Measurements from ENCODE around the gene SIDT1. TPM values are rescaled to one million over a fixed set of nuclear protein-coding genes. Genes with fewer than 3 reads are reported as not detected.

Gene SIDT1
- total RNA-seq, 1 experiment from 2014 or later, result 0.22 TPM

- TF ChIP-seq ZNF512 (CRISPR knock-in tag; IDR thresholded peaks at IDR 0.05; ENCODE audit: borderline replicate concordance) (no peak), CTCF (IDR thresholded peaks at IDR 0.05) (no peak), ZNF138 (CRISPR knock-in tag; conservative IDR thresholded peaks at IDR 0.05) (no peak), NFE2L1 (CRISPR knock-in tag; IDR thresholded peaks at IDR 0.05) (no peak), E2F1 (CRISPR knock-in tag; IDR thresholded peaks at IDR 0.05) (no peak), IRF1 (CRISPR knock-in tag; IDR thresholded peaks at IDR 0.05) (no peak), TCF7 (CRISPR knock-in tag; IDR thresholded peaks at IDR 0.05; ENCODE audit: low read depth) (no peak)
Measured at GRCh38 chr3:113600418-113601182, 68.2 kb downstream of the SIDT1 start (continued).

- H3K9me3 Mint-ChIP-seq, result no peaks in the 10 kb centered on the region
- ChIA-PET POLR2A (no interaction called here), CTCF (interaction anchor here (1.1 kb wide), 1 partner anchor 24 kb away, joined by 3 read pairs; no protein-coding TSS in a partner anchor)
- ATAC-seq (no peak), DNase-seq (ENCODE audit: low spot score) (no peak)
- H3K36me3 Mint-ChIP-seq, result no peaks in the 10 kb centered on the region
- H3K4me3 Mint-ChIP-seq, result no peak overlapping the region
- H3K27me3 Mint-ChIP-seq (ENCODE audit: low read depth), result peaks cover 5% of the 10 kb centered on the region
- H3K27ac Mint-ChIP-seq, result no peak overlapping the region
- peaks cover 15% of the 10 kb centered on the region for H3K4me1 Mint-ChIP-seq
- TF ChIP-seq NR2C2 (CRISPR knock-in tag; IDR thresholded peaks at IDR 0.05), result no peak
- no peak for TF ChIP-seq ATF6 (CRISPR knock-in tag; IDR thresholded peaks at IDR 0.05)
- TF ChIP-seq EMX1 (CRISPR knock-in tag; IDR thresholded peaks at IDR 0.05), result no peak
- TF ChIP-seq GTF2I (CRISPR knock-in tag; conservative IDR thresholded peaks at IDR 0.05), result no peak
- TF ChIP-seq JAZF1 (CRISPR knock-in tag; IDR thresholded peaks at IDR 0.05), result no peak
- no peak for TF ChIP-seq ZNF263 (CRISPR knock-in tag; IDR thresholded peaks at IDR 0.05; ENCODE audit: low read depth)
- TF ChIP-seq CREB1 (CRISPR knock-in tag; IDR thresholded peaks at IDR 0.05), result no peak
- TF ChIP-seq CREM (CRISPR knock-in tag; IDR thresholded peaks at IDR 0.05), result no peak
- TF ChIP-seq RELA (CRISPR knock-in tag; IDR thresholded peaks at IDR 0.05; ENCODE audit: borderline replicate concordance), result no peak
- TF ChIP-seq ZNF532 (CRISPR knock-in tag; IDR thresholded peaks at IDR 0.05; ENCODE audit: borderline replicate concordance), result no peak
- no peak for TF ChIP-seq ZNF512 (CRISPR knock-in tag; IDR thresholded peaks at IDR 0.05; ENCODE audit: borderline replicate concordance)
- TF ChIP-seq PRDM15 (CRISPR knock-in tag; IDR thresholded peaks at IDR 0.05), result no peak
Measured at GRCh38 chr3:113601240-113601639, 68.9 kb downstream of the SIDT1 start.
